Duodenal mucosa (tissue), 2 donors: ENCODE data around the gene ZNF407.

Experiments
- H3K27ac ChIP-seq: one replicate; pipeline ENCODE4 v1.7.0; 2013; ENCODE audit warnings: low read depth, low read length
- H3K27me3 ChIP-seq, 2 donors: one replicate each; pipeline ENCODE4 v1.7.0; 2013; ENCODE audit warnings: low read length in 2 of 2, control low read depth in 1 of 2; ENCODE audit not compliant: insufficient read depth in 2 of 2, control insufficient read depth in 1 of 2
- H3K36me3 ChIP-seq, 2 donors: one replicate each; pipeline ENCODE4 v1.7.0; 2013; ENCODE audit warnings: low read length in 2 of 2, control low read depth in 1 of 2; ENCODE audit not compliant: insufficient read depth in 2 of 2, control insufficient read depth in 1 of 2
- H3K4me1 ChIP-seq, 2 donors: one replicate each; pipeline ENCODE4 v1.7.0; 2013; ENCODE audit warnings: low read length in 2 of 2, control low read depth in 1 of 2; ENCODE audit not compliant: insufficient read depth in 2 of 2, control insufficient read depth in 1 of 2
- H3K4me3 ChIP-seq, 2 donors: one replicate each; pipeline ENCODE4 v1.7.0; 2013; ENCODE audit warnings: low read length in 2 of 2, low read depth in 1 of 2
- H3K9ac ChIP-seq, 2 donors: one replicate each; pipeline ENCODE4 v1.7.0; 2013; ENCODE audit warnings: low read length in 2 of 2, low read depth in 1 of 2
- H3K9me3 ChIP-seq, 2 donors: one replicate each; pipeline ENCODE4 v1.7.0; 2013; ENCODE audit warnings: low read length in 2 of 2, control low read depth in 1 of 2; ENCODE audit not compliant: control insufficient read depth in 1 of 2

ZNF407 gene

GRCh38 chr18:74682141-74682990, 84.7 kb downstream of the ZNF407 start:
- H3K36me3 ChIP-seq: peaks cover 0 to 11% of the 10 kb centered on the region in 2 donors
- H3K27me3 ChIP-seq: no peaks in the 10 kb centered on the region
- H3K4me1 ChIP-seq: no peaks in the 10 kb centered on the region
- H3K9ac ChIP-seq: no peak overlapping the region
- H3K4me3 ChIP-seq: no peak overlapping the region
- H3K9me3 ChIP-seq: no peaks in the 10 kb centered on the region
- H3K27ac ChIP-seq: no peak overlapping the region

DNA sequence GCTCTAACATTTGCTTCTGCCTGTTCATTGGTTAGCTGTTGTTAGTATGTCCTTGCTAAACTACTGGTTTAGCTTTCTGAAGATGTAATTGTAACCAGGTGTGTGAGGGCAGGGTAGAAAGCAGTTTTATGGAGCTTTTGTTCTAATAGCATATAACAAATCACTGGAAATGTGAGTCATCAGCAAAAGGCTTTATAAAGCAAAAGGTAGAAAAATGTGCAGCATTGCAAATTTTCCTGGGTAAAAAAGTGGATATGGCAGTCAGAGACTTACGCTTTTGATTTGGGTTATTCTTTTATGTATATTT, 85.3 kb downstream of the ZNF407 start:
- Histone ChIP-seq H3K36me3 (peaks cover 0 to 7% of the 10 kb centered on the region in 2 donors), H3K9me3 (no peaks in the 10 kb centered on the region), H3K27me3 (no peaks in the 10 kb centered on the region), H3K9ac (no peak overlapping the region), H3K4me1 (no peaks in the 10 kb centered on the region), H3K27ac (no peak overlapping the region), H3K4me3 (no peak overlapping the region)

- Histone ChIP-seq H3K27ac (no peak overlapping the region), H3K36me3 (peaks cover 0 to 6% of the 10 kb centered on the region in 2 donors), H3K9ac (no peak overlapping the region), H3K4me1 (no peaks in the 10 kb centered on the region), H3K9me3 (no peaks in the 10 kb centered on the region), H3K27me3 (no peaks in the 10 kb centered on the region), H3K4me3 (no peak overlapping the region)
Observed at GRCh38 chr18:74683573-74683972, 85.9 kb downstream of the ZNF407 start.

DNA sequence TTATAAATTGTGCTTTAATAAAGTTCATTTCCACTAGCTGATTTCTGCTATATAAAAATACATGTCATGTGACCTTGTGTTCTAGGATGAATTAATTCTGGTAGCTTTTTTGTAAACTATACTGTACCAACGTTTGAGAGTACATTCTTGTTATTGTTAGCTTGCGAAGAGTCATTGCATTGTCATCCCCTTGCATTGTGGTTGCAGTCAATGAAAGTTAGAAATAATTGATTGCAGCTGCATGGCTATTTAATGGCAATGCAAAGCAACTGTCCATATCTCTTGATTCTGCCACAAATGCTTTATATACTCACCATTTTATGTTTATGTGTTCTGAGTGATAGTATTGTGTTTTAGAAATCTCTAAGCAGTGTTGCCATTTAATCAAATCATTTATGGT, 91.6 kb downstream of the ZNF407 start:
- no peaks in the 10 kb centered on the region for H3K9me3 ChIP-seq
- no peaks in the 10 kb centered on the region for H3K27me3 ChIP-seq
- no peak overlapping the region for H3K27ac ChIP-seq
- H3K4me1 ChIP-seq: no peaks in the 10 kb centered on the region
- no peak overlapping the region for H3K4me3 ChIP-seq
- peaks cover 0 to 6% of the 10 kb centered on the region in 2 donors for H3K36me3 ChIP-seq
- H3K9ac ChIP-seq: no peak overlapping the region

DNA sequence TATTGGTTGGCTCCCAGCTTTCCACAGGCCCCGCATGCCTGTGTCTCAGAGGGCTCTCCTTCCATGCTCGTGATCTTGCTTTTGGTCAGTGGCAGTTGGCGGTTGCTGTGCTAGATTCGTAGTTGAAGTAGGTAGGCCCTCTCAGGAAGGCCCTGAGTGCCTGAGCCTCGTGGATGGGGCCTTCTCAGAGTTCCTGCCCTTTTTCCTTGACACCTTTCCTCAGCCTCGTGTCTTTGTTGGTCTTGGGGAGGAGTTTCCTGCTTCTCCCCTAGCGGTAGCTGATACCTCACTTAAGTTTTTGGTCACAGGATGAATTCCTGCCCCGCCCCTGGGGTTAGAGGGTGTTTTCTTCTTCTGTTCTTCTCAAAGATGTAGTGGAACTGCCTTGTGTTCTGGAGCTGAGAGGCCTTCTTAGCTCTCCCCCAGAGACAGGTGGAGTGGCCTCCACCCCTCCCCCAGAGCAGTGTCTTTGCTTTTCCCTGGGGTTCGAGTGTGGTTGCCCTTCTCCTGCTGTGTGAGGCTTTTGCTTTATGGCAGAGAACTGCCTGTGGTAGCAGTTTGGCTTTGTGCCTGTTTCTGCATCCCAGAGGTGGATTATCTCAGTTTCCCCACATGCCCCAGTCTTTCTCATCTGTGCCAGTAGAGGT, 94.8 kb downstream of the ZNF407 start:
- Histone ChIP-seq H3K36me3 (no peaks in the 10 kb centered on the region), H3K9ac (no peak overlapping the region), H3K4me3 (no peak overlapping the region)

DNA sequence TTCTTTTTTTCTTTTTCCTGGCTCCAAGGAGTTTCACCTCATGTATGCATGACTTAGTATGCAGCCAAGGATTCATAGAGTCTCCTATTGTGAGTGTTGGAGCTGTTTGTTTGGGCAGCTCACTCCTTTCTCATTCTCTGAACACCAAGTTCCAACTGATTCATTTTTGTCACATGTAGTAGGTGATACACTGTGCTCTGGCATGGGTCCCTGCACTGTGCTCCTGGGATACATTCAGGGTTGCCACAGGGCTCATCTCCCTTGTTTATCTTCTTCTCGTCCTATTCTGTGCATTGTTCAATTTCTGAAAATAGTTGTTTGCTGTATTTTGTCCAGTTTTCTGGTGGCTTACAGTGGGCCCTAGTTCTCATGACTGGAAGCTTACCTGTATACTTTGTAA, 96.8 kb downstream of the ZNF407 start:
- Histone ChIP-seq H3K9me3 (no peaks in the 10 kb centered on the region), H3K27me3 (no peaks in the 10 kb centered on the region), H3K9ac (no peak overlapping the region), H3K27ac (no peak overlapping the region), H3K36me3 (no peaks in the 10 kb centered on the region), H3K4me3 (no peak overlapping the region), H3K4me1 (no peaks in the 10 kb centered on the region)

More for the DNA sequence above, 94.8 kb downstream of the ZNF407 start:
- H3K27ac ChIP-seq: no peak overlapping the region
- no peaks in the 10 kb centered on the region for H3K27me3 ChIP-seq
- no peaks in the 10 kb centered on the region for H3K4me1 ChIP-seq
- no peaks in the 10 kb centered on the region for H3K9me3 ChIP-seq

DNA sequence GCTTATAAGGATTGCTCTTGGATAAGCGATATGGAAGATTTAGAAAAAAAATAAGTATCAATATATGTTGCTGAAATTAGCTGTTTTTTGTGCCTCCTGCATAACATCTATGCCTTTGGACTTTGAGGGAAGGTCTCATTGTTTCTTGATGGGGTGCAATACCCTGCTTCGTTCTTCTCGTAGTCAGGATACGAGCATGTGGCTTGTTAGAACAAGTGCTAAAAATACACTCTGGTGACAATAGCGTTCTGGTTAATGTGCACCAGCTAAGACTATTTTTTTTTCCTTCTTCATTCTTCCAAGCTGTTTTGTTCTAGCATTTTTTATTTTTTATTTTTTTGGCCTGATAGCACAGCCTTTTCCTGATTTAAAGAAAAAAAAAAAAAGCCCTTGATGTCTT, 97.5 kb downstream of the ZNF407 start:
- H3K9ac ChIP-seq: no peak overlapping the region
- no peaks in the 10 kb centered on the region for H3K9me3 ChIP-seq
- no peaks in the 10 kb centered on the region for H3K36me3 ChIP-seq
- H3K27ac ChIP-seq: no peak overlapping the region
- no peaks in the 10 kb centered on the region for H3K4me1 ChIP-seq
- no peak overlapping the region for H3K4me3 ChIP-seq
- no peaks in the 10 kb centered on the region for H3K27me3 ChIP-seq

- H3K36me3 ChIP-seq: no peaks in the 10 kb centered on the region
- no peak overlapping the region for H3K27ac ChIP-seq
- no peak overlapping the region for H3K4me3 ChIP-seq
- H3K4me1 ChIP-seq: no peaks in the 10 kb centered on the region
- H3K9me3 ChIP-seq: no peaks in the 10 kb centered on the region
- H3K9ac ChIP-seq: no peak overlapping the region
- H3K27me3 ChIP-seq: no peaks in the 10 kb centered on the region
Observed at GRCh38 chr18:74698881-74699280, 101.2 kb downstream of the ZNF407 start.

- Histone ChIP-seq H3K27me3 (no peaks in the 10 kb centered on the region), H3K4me3 (no peak overlapping the region), H3K27ac (no peak overlapping the region), H3K4me1 (no peaks in the 10 kb centered on the region), H3K9me3 (no peaks in the 10 kb centered on the region), H3K36me3 (no peaks in the 10 kb centered on the region), H3K9ac (no peak overlapping the region)
Observed at GRCh38 chr18:74699455-74699854, 101.8 kb downstream of the ZNF407 start.

- Histone ChIP-seq H3K27ac (no peak overlapping the region), H3K4me1 (peaks cover 0 to 5% of the 10 kb centered on the region in 2 donors), H3K27me3 (no peaks in the 10 kb centered on the region), H3K9ac (no peak overlapping the region), H3K9me3 (no peaks in the 10 kb centered on the region), H3K36me3 (no peaks in the 10 kb centered on the region), H3K4me3 (no peak overlapping the region)
Observed at GRCh38 chr18:74702950-74703349, 105.3 kb downstream of the ZNF407 start.
